Suprapubic skin (tissue), 3 donors: ENCODE results near the gene BBS1.
"Not testable (repeated sequence)": the region's sequence is repeated elsewhere in the genome, so short reads cannot be mapped to it uniquely, and the experiment has no call there.

ENCODE experiments used
- CTCF ChIP-seq, 2 donors: fragments of 200-600 bp in 1 of 2; fragments of 450-650 bp in 1 of 2; sonication (generic) in 1 of 2; IDR thresholded peaks; one replicate each; pipeline ENCODE4 v1.5.1; 2016 to 2019; ENCODE audit warnings: antibody characterized with exemption in 2 of 2, mild to moderate bottlenecking in 1 of 2, moderate library complexity in 1 of 2
- EP300 ChIP-seq: sonication (generic); formaldehyde crosslinking; IDR thresholded peaks from one replicate; pipeline ENCODE4 v1.6.1; 2017; ENCODE audit warnings: antibody characterized with exemption
- POLR2A ChIP-seq, 2 donors: fragments of 450-650 bp; IDR thresholded peaks; one replicate each; pipeline ENCODE4 v1.6.1; 2017; ENCODE audit warnings: antibody characterized with exemption in 2 of 2, mild to moderate bottlenecking in 2 of 2, moderate library complexity in 2 of 2

GRCh38 chr11:66540598-66540997 is 30.2 kb downstream of the BBS1 start:
- TF ChIP-seq CTCF (IDR thresholded peaks at IDR 0.05); EP300; POLR2A (IDR thresholded peaks at IDR 0.05): not testable (repeated sequence)
